GM12878 (cell line): ENCODE results near the gene RIT2. TPM values are rescaled to one million over a fixed set of nuclear protein-coding genes. Genes with fewer than 3 reads are reported as not detected.

Source experiments
- ATAC-seq: fragments of 200-7000 bp; cut with Tn5 transposase; 3 replicates; pipeline ENCODE4 v1.9.1; 2020; ENCODE audit warnings: mild to moderate bottlenecking, moderate library complexity
- BruUV-seq: library from RNA; stranded (reverse); fragments of 400-500 nt; replicated peaks from 2 replicates; lab custom pipeline; 2021; lab: Mats Ljungman, UMichigan
- CTCF ChIA-PET: fragments of 300-600 bp; sonication (Branson Sonifier 250); formaldehyde crosslinking; extraction: SDS; loops from one replicate; lab custom pipeline; 2021; ENCODE audit warnings: inconsistent platforms; lab: Yijun Ruan, JAX
- POLR2A ChIA-PET: fragments of 350-600 bp; formaldehyde crosslinking; extraction: SDS; loops from one replicate; lab custom pipeline; 2021; ENCODE audit warnings: inconsistent platforms; lab: Charles Lee
- RAD21 ChIA-PET: fragments of 300-600 bp; sonication (Branson Sonifier 250); formaldehyde crosslinking; loops from one replicate; lab custom pipeline; 2023; ENCODE audit warnings: antibody characterized with exemption; ENCODE audit not compliant: unreplicated experiment; lab: Charles Lee
- SMC1A ChIA-PET: fragments of 300-600 bp; sonication (Branson Sonifier 250); formaldehyde crosslinking; loops from one replicate; lab custom pipeline; 2023; ENCODE audit not compliant: unreplicated experiment, uncharacterized antibody; lab: Charles Lee
- DNase-seq: peaks from one replicate; pipeline ENCODE4 v3.0.0-alpha.2; 2011; ENCODE audit warnings: low read depth, low spot score
- FAIRE-seq: peaks from 3 replicates; lab custom pipeline; 2011; peaks lifted over from hg19 to GRCh38; lab: Jason Lieb, UNC
- H2AFZ ChIP-seq: 2 replicates; pipeline ENCODE4 v1.6.0; 2011; ENCODE audit warnings: low read depth, low read length, control low read depth; ENCODE audit not compliant: control insufficient read depth
- H3K27ac ChIP-seq: 2 replicates; pipeline ENCODE4 v1.5.1; 2011; ENCODE audit warnings: control low read depth; ENCODE audit not compliant: control insufficient read depth, insufficient read depth
- H3K27me3 ChIP-seq, 2 experiments: replicated peaks in 1 of 2; 2 replicates each; pipeline versions ENCODE4 v1.6.0 to v1.6.1; 2011; ENCODE audit warnings: low read length in 1 of 2; ENCODE audit not compliant: control insufficient read depth in 2 of 2, insufficient read depth in 2 of 2
- H3K36me3 ChIP-seq, 2 experiments: 2 replicates each; pipeline ENCODE4 v1.5.1; 2011; ENCODE audit warnings: low read length in 1 of 2; ENCODE audit not compliant: control insufficient read depth in 2 of 2, insufficient read depth in 2 of 2
- H3K4me1 ChIP-seq: 2 replicates; pipeline ENCODE4 v1.6.1; 2011; ENCODE audit warnings: mild to moderate bottlenecking, low read length, moderate library complexity, mixed read lengths; ENCODE audit not compliant: control insufficient read depth, insufficient read depth
- H3K4me2 ChIP-seq: 2 replicates; pipeline ENCODE4 v1.6.0; 2011; ENCODE audit warnings: control low read depth; ENCODE audit not compliant: control insufficient read depth, insufficient read depth
- H3K4me3 ChIP-seq: fragments of 200-600 bp; sonication (generic); 2 replicates; pipeline ENCODE4 v1.5.1; 2016
- H3K79me2 ChIP-seq: 2 replicates; pipeline ENCODE4 v1.6.0; 2011; ENCODE audit warnings: low read length; ENCODE audit not compliant: control insufficient read depth, insufficient read depth
- H3K9ac ChIP-seq: 2 replicates; pipeline ENCODE4 v1.8.0; 2011; ENCODE audit warnings: low read length, control low read depth, mixed read lengths; ENCODE audit not compliant: control insufficient read depth, insufficient read depth
- H3K9me3 ChIP-seq: replicated peaks from 3 replicates; pipeline ENCODE4 v1.5.1; 2011; ENCODE audit warnings: mild to moderate bottlenecking, low read length; ENCODE audit not compliant: control insufficient read depth, insufficient read depth
- H4K20me1 ChIP-seq: 2 replicates; pipeline ENCODE4 v1.6.0; 2011; ENCODE audit not compliant: control insufficient read depth, insufficient read depth
- ATF7 ChIP-seq: fragments of 450-650 bp; IDR thresholded peaks from 2 replicates; pipeline ENCODE4 v1.6.1; 2016; ENCODE audit warnings: low read depth, mild to moderate bottlenecking
- E2F4 ChIP-seq: IDR thresholded peaks from 2 replicates; pipeline ENCODE4 v1.6.1; 2012; ENCODE audit warnings: low read depth, low read length, improper control_type of control experiment
- E2F8 ChIP-seq: fragments of 450-650 bp; IDR thresholded peaks from 2 replicates; pipeline ENCODE4 v1.6.1; 2018; ENCODE audit warnings: mild to moderate bottlenecking, low read depth, moderate library complexity; ENCODE audit not compliant: partially characterized antibody
- EZH2 ChIP-seq: IDR thresholded peaks from 2 replicates; pipeline ENCODE4 v1.6.1; 2012; ENCODE audit warnings: low read depth, mild to moderate bottlenecking, control low read depth, inconsistent platforms, low read length, borderline replicate concordance; ENCODE audit not compliant: control insufficient read depth
- IKZF1 ChIP-seq: fragments of 450-650 bp; conservative IDR thresholded peaks from 2 replicates; pipeline ENCODE4 v1.6.1; 2017; ENCODE audit warnings: antibody characterized with exemption, mild to moderate bottlenecking
- MAX ChIP-seq: IDR thresholded peaks from 2 replicates; pipeline ENCODE4 v1.6.1; 2012; ENCODE audit warnings: low read depth, low read length, improper control_type of control experiment
- MEF2A ChIP-seq: IDR thresholded peaks from 2 replicates; pipeline ENCODE4 v1.6.1; 2011; ENCODE audit warnings: low read depth, mild to moderate bottlenecking, low read length, moderate library complexity; ENCODE audit not compliant: insufficient read depth
- PAX5 ChIP-seq: IDR thresholded peaks from 2 replicates; pipeline ENCODE4 v1.6.1; 2011; ENCODE audit warnings: low read depth, low read length, borderline replicate concordance
- POLR2A ChIP-seq: IDR thresholded peaks from 2 replicates; pipeline ENCODE4 v1.6.1; 2011; ENCODE audit warnings: low read depth, mild to moderate bottlenecking, low read length
- RELA ChIP-seq: fragments of 450-650 bp; IDR thresholded peaks from 2 replicates; pipeline ENCODE4 v1.8.0; 2014; ENCODE audit warnings: borderline replicate concordance; ENCODE audit not compliant: partially characterized antibody
- SIX5 ChIP-seq: IDR thresholded peaks from 2 replicates; pipeline ENCODE4 v1.6.1; 2011; ENCODE audit warnings: mild to moderate bottlenecking, low read depth, low read length, moderate library complexity; ENCODE audit not compliant: severe bottlenecking
- SRF ChIP-seq, 2 experiments: IDR thresholded peaks; 2 replicates each; pipeline ENCODE4 v1.6.1; 2011; ENCODE audit warnings: low read depth in 2 of 2, low read length in 2 of 2, mild to moderate bottlenecking in 1 of 2, moderate library complexity in 1 of 2
- STAT1 ChIP-seq: fragments of 450-650 bp; conservative IDR thresholded peaks from 2 replicates; pipeline ENCODE4 v1.6.1; 2014; ENCODE audit warnings: antibody characterized with exemption, mild to moderate bottlenecking
- USF2 ChIP-seq: IDR thresholded peaks from 2 replicates; pipeline ENCODE4 v1.6.1; 2011; ENCODE audit warnings: low read depth, low read length, improper control_type of control experiment, borderline replicate concordance
- YY1 ChIP-seq: IDR thresholded peaks from 2 replicates; pipeline ENCODE4 v1.6.1; 2011; ENCODE audit warnings: low read depth, mild to moderate bottlenecking, low read length
- ZNF274 ChIP-seq: IDR thresholded peaks from one replicate; pipeline ENCODE4 v1.8.0; 2011; ENCODE audit not compliant: insufficient read length, insufficient read depth
- ZSCAN29 ChIP-seq: fragments of 450-650 bp; IDR thresholded peaks from 2 replicates; pipeline ENCODE4 v1.6.1; 2017; ENCODE audit warnings: mild to moderate bottlenecking, moderate library complexity
- WGBS: methylation state at CpG from one replicate; pipeline ENCODE4 v1.1.6; 2016; ENCODE audit warnings: low lambda C conversion rate; ENCODE audit not compliant: insufficient replicate concordance, insufficient coverage; ENCODE audit errors: missing lambda C conversion rate; 5-methylcytosine and 5-hydroxymethylcytosine counted together
- in situ Hi-C: fragments of 300-500 bp; cut with MboI; formaldehyde crosslinking; loops from 9 replicates; pipeline ENCODE4 v1.14.3; 2018; ENCODE audit warnings: mixed read lengths
- intact Hi-C: fragments of 100-400 bp; cut with micrococcal nuclease; formaldehyde crosslinking; loops from one replicate; pipeline ENCODE4 v1.14.2; 2022; ENCODE audit not compliant: unreplicated experiment
- polyA plus RNA-seq, 11 experiments: library from polyadenylated mRNA; depleted of rRNA in 4 of 11; unstranded in 6 of 11; stranded (reverse) in 5 of 11; fragments of >200 nt; fragmentation: Nextera tagmentation in 4 of 11; fragmentation: Illumina TruSeq in 1 of 11; extraction: Ambion mirVana in 4 of 11; extraction: Trizol in 1 of 11; gene quantifications; 1 replicate in 1 of 11; 2 replicates in 10 of 11; pipeline versions ENCODE4 v1.2.1 to v1.2.3, GENCODE V29; 2011 to 2016; ENCODE audit warnings: inconsistent platforms in 2 of 11, missing spikeins in 2 of 11, low read depth in 1 of 11
- total RNA-seq, 4 experiments: library from RNA; depleted of rRNA in 3 of 4; stranded (reverse); fragments of >200 nt in 3 of 4; fragmentation: Illumina TruSeq in 1 of 4; extraction: Trizol in 1 of 4; gene quantifications; 2 replicates each; pipeline versions ENCODE4 v1.2.1 to v1.2.3, GENCODE V29; 2013 to 2021
- TF ChIP-seq, protein P1 (sequence below): fragments of 150-350 bp; IDR thresholded peaks from 2 replicates; pipeline ENCODE4 v1.6.1; 2014; ENCODE audit warnings: mild to moderate bottlenecking, low read depth, low read length

RIT2 gene
- total and polyA plus RNA-seq, 10 of the 15 experiments (the other 5 are each of a cell fraction or from before 2014, with no cell fraction given): not detected

DNA sequence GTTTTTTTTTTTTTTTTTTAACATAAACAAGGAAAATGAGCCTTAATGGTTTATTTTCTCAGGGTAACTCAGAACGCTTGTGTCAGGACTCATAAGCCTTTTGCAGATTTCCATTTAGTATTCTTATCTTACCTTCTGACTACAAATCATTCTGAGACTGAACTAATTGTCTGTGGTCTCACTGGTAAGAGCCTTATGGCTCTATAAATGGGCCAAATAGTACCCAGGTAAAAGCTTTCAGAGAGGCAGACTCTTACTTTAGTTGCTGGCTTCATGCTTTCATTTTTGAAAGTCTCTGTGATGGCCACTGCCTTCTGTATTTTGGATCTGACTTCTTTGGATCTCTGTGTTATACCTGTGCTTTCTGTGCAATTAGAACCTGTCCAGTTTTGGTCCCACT, 403.4 kb downstream of the RIT2 start (continued):
- TF ChIP-seq E2F8 (no peak), ZNF274 (no peak), ATF7 (no peak), PAX5 (no peak), SRF (IDR thresholded peaks at IDR 0.05; ENCODE audit: low read depth in 2 of 2, low read length in 2 of 2) (no peak), STAT1 (no peak), POLR2A (no peak)

DNA sequence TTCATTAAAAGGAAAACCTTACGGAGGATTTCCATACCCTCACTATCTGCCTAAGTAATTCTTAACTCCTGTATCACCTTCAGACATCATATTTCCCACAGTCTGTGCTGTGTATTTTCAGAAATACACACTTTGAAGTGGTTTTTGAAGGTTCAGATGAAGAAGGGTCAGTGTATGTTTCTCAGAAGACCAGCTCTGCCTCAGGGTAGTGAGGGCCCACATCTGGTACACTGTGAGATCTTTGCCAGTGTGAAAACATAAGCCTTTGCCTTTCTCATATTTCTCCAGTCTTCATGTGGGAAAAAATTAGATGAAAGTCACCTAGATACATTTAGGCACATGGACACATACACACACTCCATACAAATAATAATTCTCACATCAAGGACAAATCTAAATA, 408.4 kb downstream of the RIT2 start:
- Histone ChIP-seq H3K27ac (no peak overlapping the region), H3K36me3 (no peaks in the 10 kb centered on the region), H3K4me3 (no peak overlapping the region), H3K27me3 (no peaks in the 10 kb centered on the region), H3K79me2 (no peaks in the 10 kb centered on the region), H3K4me1 (no peaks in the 10 kb centered on the region), H4K20me1 (no peaks in the 10 kb centered on the region), H3K9me3 (no peaks in the 10 kb centered on the region), H3K4me2 (no peak overlapping the region), H3K9ac (no peak overlapping the region), H2AFZ (no peak overlapping the region)
- POLR2A ChIA-PET: no interaction called here
- DNase-seq (no peak), FAIRE-seq (no peak), ATAC-seq (no peak)
- SMC1A ChIA-PET: no interaction called here
- in situ Hi-C loops: no loop called here
- 86% methylated on average over 1 of the region's 1 CpG for WGBS
- RAD21 ChIA-PET: no interaction called here
- intact Hi-C loops: no loop called here
- CTCF ChIA-PET: no interaction called here
- no TSS peak for BruUV-seq
- no peak for TF ChIP-seq RELA
- TF ChIP-seq ZSCAN29: no peak
- TF ChIP-seq USF2: no peak
- no peak for TF ChIP-seq E2F4
- TF ChIP-seq, protein P1, sequence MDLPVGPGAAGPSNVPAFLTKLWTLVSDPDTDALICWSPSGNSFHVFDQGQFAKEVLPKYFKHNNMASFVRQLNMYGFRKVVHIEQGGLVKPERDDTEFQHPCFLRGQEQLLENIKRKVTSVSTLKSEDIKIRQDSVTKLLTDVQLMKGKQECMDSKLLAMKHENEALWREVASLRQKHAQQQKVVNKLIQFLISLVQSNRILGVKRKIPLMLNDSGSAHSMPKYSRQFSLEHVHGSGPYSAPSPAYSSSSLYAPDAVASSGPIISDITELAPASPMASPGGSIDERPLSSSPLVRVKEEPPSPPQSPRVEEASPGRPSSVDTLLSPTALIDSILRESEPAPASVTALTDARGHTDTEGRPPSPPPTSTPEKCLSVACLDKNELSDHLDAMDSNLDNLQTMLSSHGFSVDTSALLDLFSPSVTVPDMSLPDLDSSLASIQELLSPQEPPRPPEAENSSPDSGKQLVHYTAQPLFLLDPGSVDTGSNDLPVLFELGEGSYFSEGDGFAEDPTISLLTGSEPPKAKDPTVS: no peak
- no peak for TF ChIP-seq YY1
- TF ChIP-seq EZH2: no peak
- no peak for TF ChIP-seq SIX5
- no peak for TF ChIP-seq MAX
- TF ChIP-seq MEF2A: no peak
- no peak for TF ChIP-seq IKZF1
